ENCODE data around the gene SLC22A23.

GRCh38 chr6:3415082-3415453 lies 41.8 kb downstream of the SLC22A23 start:
- no peak for TF ChIP-seq CTCF (conservative IDR thresholded peaks at IDR 0.05; ENCODE audit: low read depth, low read length)
- TF ChIP-seq EZH2 (IDR thresholded peaks at IDR 0.05; ENCODE audit: low read length, unreplicated experiment) = no peak
- TF ChIP-seq EZH2phosphoT487 (IDR thresholded peaks at IDR 0.05; ENCODE audit: borderline replicate concordance, low read length) = no peak

Data from PC-3 (cell line).